H1 (cell line): ENCODE data around the gene SLC7A8. TPM values are rescaled to one million over a fixed set of nuclear protein-coding genes. Genes with fewer than 3 reads are reported as not detected.

Source experiments
- CEBPB ChIP-seq: IDR thresholded peaks from 2 replicates; pipeline ENCODE4 v1.6.1; 2012; ENCODE audit warnings: low read depth, low read length
- CHD1 ChIP-seq: IDR thresholded peaks from 2 replicates; pipeline ENCODE4 v1.6.1; 2012; ENCODE audit warnings: low read depth, low read length, improper control_type of control experiment
- CHD2 ChIP-seq: IDR thresholded peaks from 2 replicates; pipeline ENCODE4 v1.6.1; 2012; ENCODE audit warnings: low read length, improper control_type of control experiment
- EP300 ChIP-seq, 2 experiments: IDR thresholded peaks; 1 replicate in 1 of 2; 2 replicates in 1 of 2; pipeline ENCODE4 v1.6.1; 2011 to 2012; ENCODE audit warnings: low read depth in 2 of 2, low read length in 2 of 2, mild to moderate bottlenecking in 2 of 2, borderline replicate concordance in 1 of 2, inconsistent platforms in 1 of 2, moderate library complexity in 1 of 2
- PHF8 ChIP-seq: fragments of 200-600 bp; sonication (generic); conservative IDR thresholded peaks from 2 replicates; pipeline ENCODE4 v1.7.1; 2012; ENCODE audit warnings: low read depth, mild to moderate bottlenecking, inconsistent platforms, low read length, moderate library complexity
- ZNF274 ChIP-seq: IDR thresholded peaks from 2 replicates; pipeline ENCODE4 v1.7.0; 2012; ENCODE audit warnings: low read length, borderline replicate concordance; ENCODE audit errors: extremely low read depth
- polyA plus RNA-seq, 7 experiments: library from polyadenylated mRNA; depleted of rRNA in 3 of 7; stranded (reverse) in 5 of 7; unstranded in 2 of 7; fragments of >200 nt in 5 of 7; fragments of 200-250 nt in 2 of 7; gene quantifications; 1 replicate in 5 of 7; 2 replicates in 1 of 7; 4 replicates in 1 of 7; pipeline versions ENCODE4 v1.2.1 to v1.2.3, GENCODE V29; 2011 to 2013; ENCODE audit warnings: missing spikeins in 2 of 7, mixed read lengths in 2 of 7
- total RNA-seq: library from RNA; stranded (reverse); fragmentation: NEBNext Ultra II Directional; extraction: Animal tissue kit (Norgen Biotek cat#: 25700); gene quantifications from 2 replicates; pipeline ENCODE4 v1.2.1, GENCODE V29; 2021

The SLC7A8 gene
- total and polyA plus RNA-seq, 2 of the 8 experiments (the other 6 are each of a cell fraction or from before 2014, with no cell fraction given): 182 to 204 TPM

GRCh38 chr14:23171222-23171975, 12.1 kb downstream of the SLC7A8 start (continued):
- TF ChIP-seq PHF8 (no peak), EP300 (IDR thresholded peaks at IDR 0.05; ENCODE audit: borderline replicate concordance in 1 of 2, low read depth in 2 of 2, low read length in 2 of 2) (no peak), CEBPB (no peak), CHD2 (no peak), ZNF274 (no peak), CHD1 (no peak)
